NCI-H510A (cell line): Measurements from ENCODE around the gene AIG1.

Experiments
- DNase-seq: peaks from one replicate; lab custom pipeline; 2025; lab: John Stamatoyannopoulos, UW

AIG1 gene

GRCh38 chr6:143196525-143197225, 136.0 kb downstream of the AIG1 start:
- DNase-seq: no peak

GRCh38 chr6:143197377-143197776, 136.7 kb downstream of the AIG1 start:
- DNase-seq: no peak

- DNase-seq: no peak
Observed at GRCh38 chr6:143198312-143198711, 137.6 kb downstream of the AIG1 start.

- DNase-seq: no peak
Observed at GRCh38 chr6:143199291-143199690, 138.6 kb downstream of the AIG1 start.

GRCh38 chr6:143200167-143200770, 139.6 kb downstream of the AIG1 start:
- no peak for DNase-seq

GRCh38 chr6:143204045-143204444, 143.4 kb downstream of the AIG1 start:
- DNase-seq: no peak

GRCh38 chr6:143205131-143205535, 144.4 kb downstream of the AIG1 start:
- no peak for DNase-seq

- DNase-seq: no peak
Observed at GRCh38 chr6:143205585-143205984, 144.9 kb downstream of the AIG1 start.

GRCh38 chr6:143205991-143206390, 145.3 kb downstream of the AIG1 start:
- DNase-seq: no peak

GRCh38 chr6:143206550-143206949, 145.9 kb downstream of the AIG1 start:
- DNase-seq: no peak

GRCh38 chr6:143210420-143210819, 149.7 kb downstream of the AIG1 start:
- no peak for DNase-seq

GRCh38 chr6:143213859-143214376, 153.2 kb downstream of the AIG1 start:
- DNase-seq: no peak

- DNase-seq: no peak
Observed at GRCh38 chr6:143215363-143215762, 154.7 kb downstream of the AIG1 start.

- no peak for DNase-seq
Observed at GRCh38 chr6:143215771-143216170, 155.1 kb downstream of the AIG1 start.

GRCh38 chr6:143218233-143218632, 157.5 kb downstream of the AIG1 start:
- no peak for DNase-seq

GRCh38 chr6:143221698-143222097, 161.0 kb downstream of the AIG1 start:
- DNase-seq: no peak

- no peak for DNase-seq
Observed at GRCh38 chr6:143222310-143222709, 161.6 kb downstream of the AIG1 start.

GRCh38 chr6:143222801-143223231, 162.1 kb downstream of the AIG1 start:
- no peak for DNase-seq

- DNase-seq: no peak
Observed at GRCh38 chr6:143223895-143224294, 163.2 kb downstream of the AIG1 start.

GRCh38 chr6:143224516-143224915, 163.8 kb downstream of the AIG1 start:
- DNase-seq: no peak

GRCh38 chr6:143225929-143226328, 165.2 kb downstream of the AIG1 start:
- no peak for DNase-seq

GRCh38 chr6:143227675-143228074, 167.0 kb downstream of the AIG1 start:
- DNase-seq: no peak

- no peak for DNase-seq
Observed at GRCh38 chr6:143229400-143229799, 168.7 kb downstream of the AIG1 start.

GRCh38 chr6:143232849-143233248, 172.2 kb downstream of the AIG1 start:
- no peak for DNase-seq
